SJCRH30 (cell line): ENCODE data around the gene RORB. TPM values are rescaled to one million over a fixed set of nuclear protein-coding genes. Genes with fewer than 3 reads are reported as not detected.

ENCODE experiments used
- DNase-seq, 2 experiments: peaks; one replicate each; pipeline ENCODE4 v3.0.0-alpha.2; 2015 to 2020
- H3K27ac ChIP-seq: fragments of 250-450 bp; sonication (Bioruptor Pico); 2 replicates; pipeline ENCODE4 v1.5.1; 2020; ENCODE audit warnings: mild to moderate bottlenecking, moderate library complexity
- H3K27me3 ChIP-seq: fragments of 250-450 bp; sonication (Bioruptor Pico); 2 replicates; pipeline ENCODE4 v1.5.1; 2020; ENCODE audit warnings: mild to moderate bottlenecking, moderate library complexity
- H3K36me3 ChIP-seq: fragments of 250-450 bp; sonication (Bioruptor Pico); 2 replicates; pipeline ENCODE4 v1.5.1; 2020; ENCODE audit warnings: mild to moderate bottlenecking, moderate library complexity
- H3K4me1 ChIP-seq: fragments of 250-450 bp; sonication (Bioruptor Pico); 2 replicates; pipeline ENCODE4 v1.5.1; 2020; ENCODE audit warnings: mild to moderate bottlenecking, moderate library complexity
- H3K4me3 ChIP-seq: fragments of 250-450 bp; sonication (Bioruptor Pico); 2 replicates; pipeline ENCODE4 v1.5.1; 2020; ENCODE audit warnings: mild to moderate bottlenecking, moderate library complexity
- H3K9me3 ChIP-seq: fragments of 250-450 bp; sonication (Bioruptor Pico); replicated peaks from 2 replicates; pipeline ENCODE4 v1.5.1; 2020; ENCODE audit warnings: mild to moderate bottlenecking, moderate library complexity
- total RNA-seq: library from RNA; depleted of rRNA; stranded (reverse); fragments of >200 nt; shearing (Covaris generic); gene quantifications from 2 replicates; pipeline ENCODE4 v1.2.3, GENCODE V29; 2014

The RORB gene
- total RNA-seq, 1 experiment from 2014 or later: not detected

DNA sequence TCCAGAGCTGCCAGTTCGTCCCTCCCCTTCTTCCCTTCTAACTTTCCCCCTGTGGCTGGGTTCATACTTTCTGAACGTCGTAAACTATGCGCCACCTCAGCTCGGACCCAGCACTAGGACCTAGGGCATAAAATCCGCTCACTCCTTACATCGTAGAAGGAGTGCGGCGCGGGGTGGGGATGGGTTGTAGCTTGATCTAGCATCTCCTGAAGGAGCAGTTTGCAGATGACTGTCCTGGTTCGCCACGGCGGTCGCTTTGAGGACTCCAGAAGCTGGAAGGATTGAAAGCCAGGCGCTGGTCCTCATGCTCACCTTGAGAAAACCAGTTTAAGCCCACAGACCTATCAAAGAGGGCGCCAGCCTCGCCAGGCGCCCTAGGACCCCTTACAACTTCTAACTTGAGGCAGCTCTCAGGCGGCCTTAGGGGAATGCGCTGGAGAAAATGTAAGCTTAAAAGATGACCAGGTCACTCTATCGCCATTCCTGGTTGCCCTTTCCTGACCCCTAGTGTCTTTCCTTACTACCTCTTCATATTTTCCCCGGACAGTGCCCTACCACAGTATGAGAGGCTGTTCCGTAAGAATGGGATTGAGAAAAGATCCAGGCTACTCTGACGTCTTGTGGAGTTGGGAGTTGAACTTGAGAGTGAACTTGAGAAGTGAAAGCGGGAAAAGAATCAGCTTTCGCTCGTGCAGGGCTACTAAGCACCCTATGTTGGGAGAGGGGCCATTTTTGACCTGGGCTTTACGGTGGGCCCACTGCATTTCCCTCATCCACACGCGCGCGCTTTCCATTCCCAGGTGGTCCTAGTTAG is 2.8 kb downstream of the RORB start:
- DNase-seq: no peak
- H3K4me3 ChIP-seq: no peak overlapping the region
- H3K27ac ChIP-seq: no peak overlapping the region

GRCh38 chr9:74500584-74500924 is 3.4 kb downstream of the RORB start:
- H3K27ac ChIP-seq: no peak overlapping the region
- no peaks in the 10 kb centered on the region for H3K9me3 ChIP-seq
- no peak for DNase-seq
- H3K27me3 ChIP-seq: peaks cover 11% of the 10 kb centered on the region; the same call in 1 of the 2 replicates
- no peak overlapping the region for H3K4me3 ChIP-seq
- H3K36me3 ChIP-seq: no peaks in the 10 kb centered on the region
- H3K4me1 ChIP-seq: no peaks in the 10 kb centered on the region

More for the DNA sequence above, 2.8 kb downstream of the RORB start:
- Histone ChIP-seq H3K27me3 (peaks cover 11% of the 10 kb centered on the region; the same call in 1 of the 2 replicates), H3K9me3 (no peaks in the 10 kb centered on the region), H3K36me3 (no peaks in the 10 kb centered on the region), H3K4me1 (no peaks in the 10 kb centered on the region)

- H3K4me3 ChIP-seq: no peak overlapping the region
- H3K4me1 ChIP-seq: no peaks in the 10 kb centered on the region
Measured at GRCh38 chr9:74501570-74501969, 4.4 kb downstream of the RORB start.

DNA sequence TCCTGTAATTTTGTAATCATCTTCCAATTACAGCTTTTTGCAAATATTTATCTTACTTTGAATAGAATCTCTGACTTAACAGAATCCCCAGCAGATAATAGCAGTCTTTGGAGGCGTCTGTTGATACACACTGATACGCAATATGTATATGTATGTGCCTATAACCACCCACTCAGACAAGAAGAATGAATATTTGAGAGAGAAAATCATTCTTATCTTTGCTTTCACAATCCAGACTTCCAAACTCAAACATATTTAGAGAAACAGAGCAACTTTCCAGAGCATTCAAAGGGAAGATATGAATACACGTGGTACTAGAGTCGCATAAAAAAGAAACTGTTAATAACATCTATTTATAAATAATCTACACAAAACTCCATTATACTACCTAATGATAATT is 6.1 kb downstream of the RORB start:
- Histone ChIP-seq H3K9me3 (no peaks in the 10 kb centered on the region), H3K27me3 (peaks cover 5% of the 10 kb centered on the region; the same call in 1 of the 2 replicates), H3K36me3 (no peaks in the 10 kb centered on the region), H3K27ac (no peak overlapping the region), H3K4me3 (no peak overlapping the region), H3K4me1 (no peaks in the 10 kb centered on the region)
- DNase-seq: no peak

More at GRCh38 chr9:74501570-74501969, 4.4 kb downstream of the RORB start:
- no peaks in the 10 kb centered on the region for H3K36me3 ChIP-seq
- H3K27ac ChIP-seq: no peak overlapping the region
- DNase-seq: no peak
- H3K9me3 ChIP-seq: no peaks in the 10 kb centered on the region
- H3K27me3 ChIP-seq: peaks cover 11% of the 10 kb centered on the region; the same call in 1 of the 2 replicates

GRCh38 chr9:74503666-74504065 is 6.5 kb downstream of the RORB start:
- no peak overlapping the region for H3K27ac ChIP-seq

DNA sequence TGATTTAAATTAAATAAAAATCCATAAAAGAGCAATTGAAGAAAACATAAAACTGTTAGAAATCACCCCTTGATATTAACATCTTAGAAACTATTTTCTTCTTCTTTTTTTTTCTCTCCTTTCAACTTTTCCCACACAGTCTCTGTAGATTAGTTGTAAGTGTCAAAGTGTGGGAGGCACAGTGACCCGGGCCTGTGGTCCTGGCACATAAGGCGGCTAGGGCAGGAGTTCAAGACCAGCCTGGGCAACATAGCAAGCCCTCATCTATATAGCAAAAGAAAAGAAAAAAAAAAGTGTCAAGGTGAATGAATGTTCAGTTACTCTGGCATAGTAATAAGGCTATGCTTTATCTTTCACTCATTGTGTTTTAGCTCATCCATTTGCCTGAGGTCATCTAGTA is 14.2 kb downstream of the RORB start:
- DNase-seq: no peak
- no peak overlapping the region for H3K27ac ChIP-seq
- no peaks in the 10 kb centered on the region for H3K9me3 ChIP-seq
- no peaks in the 10 kb centered on the region for H3K36me3 ChIP-seq
- H3K27me3 ChIP-seq: no peaks in the 10 kb centered on the region; the same call in 1 of the 2 replicates
- H3K4me3 ChIP-seq: no peak overlapping the region
- no peaks in the 10 kb centered on the region for H3K4me1 ChIP-seq

More at GRCh38 chr9:74503666-74504065, 6.5 kb downstream of the RORB start:
- H3K9me3 ChIP-seq: no peaks in the 10 kb centered on the region
- no peaks in the 10 kb centered on the region for H3K36me3 ChIP-seq
- no peak for DNase-seq
- H3K4me1 ChIP-seq: no peaks in the 10 kb centered on the region
- peaks cover 5% of the 10 kb centered on the region; the same call in 1 of the 2 replicates for H3K27me3 ChIP-seq
- no peak overlapping the region for H3K4me3 ChIP-seq

DNA sequence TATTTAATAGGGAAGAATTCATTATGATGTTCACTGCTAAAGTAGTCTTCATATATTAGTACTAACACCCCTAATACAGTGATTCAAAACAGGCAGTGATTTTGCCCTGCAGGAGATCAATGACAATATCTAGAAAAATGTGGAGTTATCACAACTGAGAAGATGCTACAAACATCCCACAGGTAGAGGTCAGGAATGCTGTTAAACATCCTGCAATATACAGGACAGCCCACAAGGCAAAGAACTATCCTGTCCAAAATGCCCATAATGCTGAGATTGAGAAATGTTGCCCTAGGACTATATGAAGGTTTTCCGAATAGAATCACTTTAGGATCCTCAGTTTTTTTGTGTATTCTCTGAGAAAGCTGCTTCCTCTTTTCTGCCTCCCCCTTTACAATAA is 15.3 kb downstream of the RORB start:
- no peak for DNase-seq
- H3K27me3 ChIP-seq: no peaks in the 10 kb centered on the region; the same call in 1 of the 2 replicates

DNA sequence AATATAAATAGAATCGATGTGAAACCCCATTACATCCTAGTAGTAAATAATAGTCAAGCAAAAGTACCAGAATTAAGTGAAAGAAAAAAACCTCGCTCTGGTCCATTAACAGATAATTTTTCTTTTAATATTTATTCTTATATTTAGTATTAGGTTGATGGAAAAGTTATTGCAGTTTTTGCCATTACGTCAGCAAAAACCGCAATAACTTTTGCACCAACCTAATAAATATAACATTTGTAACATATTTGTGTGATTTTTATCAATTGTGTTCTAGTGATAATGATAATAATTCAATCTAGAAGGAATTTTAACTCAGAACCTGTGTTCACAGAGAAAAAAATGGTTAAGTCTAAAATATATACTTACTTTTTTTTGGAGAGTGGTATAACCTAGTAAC is 16.1 kb downstream of the RORB start:
- Histone ChIP-seq H3K4me3 (no peak overlapping the region), H3K9me3 (no peaks in the 10 kb centered on the region), H3K36me3 (no peaks in the 10 kb centered on the region), H3K27ac (no peak overlapping the region), H3K27me3 (no peaks in the 10 kb centered on the region; the same call in 1 of the 2 replicates), H3K4me1 (no peaks in the 10 kb centered on the region)
- no peak for DNase-seq

More for the DNA sequence above, 15.3 kb downstream of the RORB start:
- Histone ChIP-seq H3K27ac (no peak overlapping the region), H3K36me3 (no peaks in the 10 kb centered on the region), H3K4me3 (no peak overlapping the region), H3K9me3 (no peaks in the 10 kb centered on the region), H3K4me1 (no peaks in the 10 kb centered on the region)

DNA sequence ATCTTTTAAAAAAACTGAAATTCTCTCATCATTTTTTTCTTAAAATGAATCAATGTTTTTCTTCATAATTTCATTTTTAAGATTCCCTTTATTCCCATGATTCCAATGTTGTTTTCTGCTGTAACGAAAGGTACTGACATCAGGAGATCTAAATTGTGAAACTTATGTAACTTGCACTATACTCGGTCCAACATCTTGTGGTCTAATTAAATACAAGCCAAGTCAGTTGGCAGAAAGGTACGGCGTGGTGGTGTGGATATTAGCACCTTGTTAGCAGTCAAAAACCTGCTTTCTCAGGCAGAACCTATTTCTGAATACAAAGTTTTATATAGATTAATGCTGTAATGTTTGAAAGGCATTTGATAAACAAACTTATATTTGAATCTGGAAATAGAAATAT is 20.1 kb downstream of the RORB start:
- H3K9me3 ChIP-seq: no peaks in the 10 kb centered on the region
- no peaks in the 10 kb centered on the region for H3K36me3 ChIP-seq
- DNase-seq: no peak
- H3K4me1 ChIP-seq: no peaks in the 10 kb centered on the region
- peaks cover 5% of the 10 kb centered on the region; the same call in 1 of the 2 replicates for H3K27me3 ChIP-seq
- H3K4me3 ChIP-seq: no peak overlapping the region
- no peak overlapping the region for H3K27ac ChIP-seq

DNA sequence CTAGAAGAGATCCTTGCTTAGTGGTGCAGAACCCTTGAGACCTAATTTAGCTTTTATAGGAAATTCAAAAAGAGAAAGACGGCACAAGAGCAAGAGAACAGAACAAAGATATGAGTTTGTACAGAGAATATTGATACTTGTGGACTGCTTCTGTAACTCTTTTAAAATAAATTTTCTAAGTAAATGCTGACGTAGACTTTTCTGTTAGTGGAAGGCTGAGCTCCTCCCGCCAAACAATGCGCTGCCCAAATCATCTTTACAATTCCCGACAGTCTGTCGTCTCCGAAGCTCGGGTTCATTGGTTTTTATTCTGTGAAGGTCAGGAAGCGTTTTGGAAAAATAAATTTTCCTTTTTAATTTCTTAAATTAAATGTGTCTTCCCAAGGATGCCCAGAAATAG is 22.3 kb downstream of the RORB start:
- H3K27ac ChIP-seq: no peak overlapping the region
- H3K27me3 ChIP-seq: peaks cover 5% of the 10 kb centered on the region; the same call in 1 of the 2 replicates
- H3K4me1 ChIP-seq: no peaks in the 10 kb centered on the region
- no peaks in the 10 kb centered on the region for H3K9me3 ChIP-seq
- H3K36me3 ChIP-seq: no peaks in the 10 kb centered on the region
- DNase-seq: no peak
- H3K4me3 ChIP-seq: no peak overlapping the region

DNA sequence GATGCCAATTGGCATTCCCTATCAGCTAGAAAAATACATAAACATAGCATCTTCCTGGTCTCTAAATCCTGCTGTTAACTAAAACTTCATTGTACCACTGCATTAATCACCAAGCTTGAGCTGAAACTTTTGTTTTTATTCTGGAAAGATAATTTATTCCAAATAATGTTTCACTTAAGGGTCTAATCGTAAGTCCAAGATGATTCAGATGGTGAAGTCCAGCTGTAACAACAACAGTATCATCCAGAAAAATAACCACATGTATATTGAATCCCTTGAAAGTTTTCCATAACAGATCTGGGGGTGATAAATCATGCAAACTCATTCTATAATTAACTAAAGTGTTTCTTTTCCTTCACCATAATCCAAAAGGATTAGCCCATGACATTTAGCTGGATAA is 23.9 kb downstream of the RORB start:
- Histone ChIP-seq H3K9me3 (no peaks in the 10 kb centered on the region), H3K4me3 (no peak overlapping the region), H3K27me3 (peaks cover 8% of the 10 kb centered on the region; the same call in 1 of the 2 replicates), H3K27ac (no peak overlapping the region), H3K4me1 (no peaks in the 10 kb centered on the region), H3K36me3 (no peaks in the 10 kb centered on the region)
- no peak for DNase-seq

- Histone ChIP-seq H3K27me3 (peaks cover 9% of the 10 kb centered on the region; the same call in 1 of the 2 replicates), H3K36me3 (no peaks in the 10 kb centered on the region), H3K27ac (no peak overlapping the region), H3K9me3 (no peaks in the 10 kb centered on the region), H3K4me1 (no peaks in the 10 kb centered on the region; the same call in 1 of the 2 replicates), H3K4me3 (no peak overlapping the region)
- DNase-seq: no peak
Measured at GRCh38 chr9:74524289-74524688, 27.2 kb downstream of the RORB start.

DNA sequence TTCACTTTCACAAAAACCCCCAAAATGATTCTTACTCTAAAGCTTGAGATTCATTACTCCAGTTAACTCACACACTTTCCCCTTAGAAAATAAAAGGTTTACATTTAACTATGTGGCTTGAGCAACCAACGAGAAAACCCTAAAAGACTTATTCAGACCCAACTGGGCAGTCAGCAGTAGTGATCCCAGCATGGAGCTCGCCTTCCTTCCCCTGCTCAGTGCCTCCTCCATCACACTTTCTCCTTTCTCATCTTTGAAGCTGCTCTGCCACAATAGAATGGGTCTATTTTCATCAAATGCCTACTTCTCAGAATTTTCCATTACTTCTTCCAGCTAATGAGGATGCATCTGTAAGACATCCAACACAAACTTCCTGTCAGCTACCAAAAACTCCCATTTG is 29.1 kb downstream of the RORB start:
- H3K27ac ChIP-seq: no peak overlapping the region
- no peak overlapping the region for H3K4me3 ChIP-seq
- H3K27me3 ChIP-seq: peaks cover 9% of the 10 kb centered on the region; the same call in 1 of the 2 replicates
- H3K4me1 ChIP-seq: no peaks in the 10 kb centered on the region; the same call in 1 of the 2 replicates
- no peaks in the 10 kb centered on the region for H3K9me3 ChIP-seq
- no peak for DNase-seq
- H3K36me3 ChIP-seq: no peaks in the 10 kb centered on the region

DNA sequence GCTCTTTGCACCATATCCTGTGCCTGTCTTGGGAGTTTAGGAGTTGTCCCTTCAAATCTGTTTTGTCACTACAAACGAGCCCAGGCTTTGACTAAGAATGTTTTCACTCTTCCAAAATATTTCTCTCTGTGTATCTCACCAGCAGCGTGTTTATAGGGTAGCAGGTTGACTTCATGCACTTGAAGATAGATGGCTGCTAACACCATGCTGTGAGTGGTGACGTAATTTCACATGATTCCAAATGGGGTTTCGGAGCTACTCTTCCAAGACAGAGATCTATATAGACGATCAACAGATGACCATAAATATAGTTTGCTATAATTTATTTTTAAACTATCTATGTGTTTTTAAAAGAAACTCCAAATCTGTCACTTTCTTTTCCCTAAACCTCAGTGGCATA is 30.6 kb downstream of the RORB start:
- Histone ChIP-seq H3K4me3 (no peak overlapping the region), H3K4me1 (no peaks in the 10 kb centered on the region; the same call in 1 of the 2 replicates), H3K27me3 (peaks cover 9% of the 10 kb centered on the region; the same call in 1 of the 2 replicates), H3K36me3 (no peaks in the 10 kb centered on the region), H3K27ac (no peak overlapping the region), H3K9me3 (no peaks in the 10 kb centered on the region)
- no peak for DNase-seq

- no peak overlapping the region for H3K27ac ChIP-seq
- H3K4me3 ChIP-seq: no peak overlapping the region
- peaks cover 9% of the 10 kb centered on the region; the same call in 1 of the 2 replicates for H3K27me3 ChIP-seq
- no peaks in the 10 kb centered on the region for H3K9me3 ChIP-seq
- no peaks in the 10 kb centered on the region; the same call in 1 of the 2 replicates for H3K4me1 ChIP-seq
- no peaks in the 10 kb centered on the region for H3K36me3 ChIP-seq
- DNase-seq: peak; percentile 5 to 28
Measured at GRCh38 chr9:74528207-74528606, 31.1 kb downstream of the RORB start.
